DND-41 (cell line): ENCODE data around the gene ERN2.

Experiments
- CTCF ChIP-seq: IDR thresholded peaks from 2 replicates; pipeline ENCODE4 v1.5.1; 2012; ENCODE audit warnings: borderline replicate concordance, low read length, moderate library complexity, mild to moderate bottlenecking; ENCODE audit not compliant: poor library complexity, severe bottlenecking; ENCODE audit errors: extremely low read depth
- EZH2 ChIP-seq: IDR thresholded peaks from 3 replicates; pipeline ENCODE4 v1.6.1; 2012; ENCODE audit warnings: borderline replicate concordance, low read depth, mild to moderate bottlenecking, moderate library complexity, low read length, inconsistent platforms; ENCODE audit not compliant: severe bottlenecking

- TF ChIP-seq CTCF: no peak
- TF ChIP-seq EZH2: no peak
These were observed 42.8 kb downstream of the ERN2 start for GRCh38 chr16:23670137-23670776.
